PFSK-1 (cell line): ENCODE data around the gene RXFP3. TPM values are rescaled to one million over a fixed set of nuclear protein-coding genes. Genes with fewer than 3 reads are reported as not detected.

ENCODE experiments used
- FOXP2 ChIP-seq: optimal IDR thresholded peaks from 2 replicates; pipeline ENCODE3; 2011; ENCODE audit warnings: borderline replicate concordance, control low read depth, inconsistent platforms; ENCODE audit not compliant: insufficient read depth; ENCODE audit errors: extremely low read length, extremely low read depth
- POLR2AphosphoS5 ChIP-seq: IDR thresholded peaks from 2 replicates; pipeline ENCODE4 v1.6.1; 2012; ENCODE audit warnings: low read depth, mild to moderate bottlenecking, control low read depth, low read length, moderate library complexity
- SIN3A ChIP-seq: IDR thresholded peaks from 2 replicates; pipeline ENCODE4 v1.6.1; 2012; ENCODE audit warnings: mild to moderate bottlenecking, low read length, moderate library complexity, borderline replicate concordance; ENCODE audit not compliant: insufficient read depth
- TAF1 ChIP-seq: IDR thresholded peaks from 2 replicates; pipeline ENCODE4 v1.6.1; 2012; ENCODE audit warnings: low read length, control low read depth, borderline replicate concordance; ENCODE audit not compliant: insufficient read depth
- polyA plus RNA-seq: library from polyadenylated mRNA; unstranded; fragments of >200 nt; gene quantifications from one replicate; pipeline ENCODE4 v1.2.1, GENCODE V29; 2012; ENCODE audit warnings: low read depth, missing spikeins; ENCODE audit not compliant: insufficient read length
- TF ChIP-seq, protein P1 (sequence below), 2 experiments: IDR thresholded peaks; 2 replicates each; pipeline versions ENCODE4 v1.6.1 to v1.8.0; 2011 to 2012; ENCODE audit warnings: low read depth in 2 of 2, low read length in 2 of 2, control low read depth in 1 of 2, inconsistent platforms in 1 of 2, mild to moderate bottlenecking in 1 of 2, moderate library complexity in 1 of 2; ENCODE audit not compliant: insufficient read depth in 1 of 2

Gene RXFP3, protein sequence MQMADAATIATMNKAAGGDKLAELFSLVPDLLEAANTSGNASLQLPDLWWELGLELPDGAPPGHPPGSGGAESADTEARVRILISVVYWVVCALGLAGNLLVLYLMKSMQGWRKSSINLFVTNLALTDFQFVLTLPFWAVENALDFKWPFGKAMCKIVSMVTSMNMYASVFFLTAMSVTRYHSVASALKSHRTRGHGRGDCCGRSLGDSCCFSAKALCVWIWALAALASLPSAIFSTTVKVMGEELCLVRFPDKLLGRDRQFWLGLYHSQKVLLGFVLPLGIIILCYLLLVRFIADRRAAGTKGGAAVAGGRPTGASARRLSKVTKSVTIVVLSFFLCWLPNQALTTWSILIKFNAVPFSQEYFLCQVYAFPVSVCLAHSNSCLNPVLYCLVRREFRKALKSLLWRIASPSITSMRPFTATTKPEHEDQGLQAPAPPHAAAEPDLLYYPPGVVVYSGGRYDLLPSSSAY
- not detected for polyA plus RNA-seq

DNA sequence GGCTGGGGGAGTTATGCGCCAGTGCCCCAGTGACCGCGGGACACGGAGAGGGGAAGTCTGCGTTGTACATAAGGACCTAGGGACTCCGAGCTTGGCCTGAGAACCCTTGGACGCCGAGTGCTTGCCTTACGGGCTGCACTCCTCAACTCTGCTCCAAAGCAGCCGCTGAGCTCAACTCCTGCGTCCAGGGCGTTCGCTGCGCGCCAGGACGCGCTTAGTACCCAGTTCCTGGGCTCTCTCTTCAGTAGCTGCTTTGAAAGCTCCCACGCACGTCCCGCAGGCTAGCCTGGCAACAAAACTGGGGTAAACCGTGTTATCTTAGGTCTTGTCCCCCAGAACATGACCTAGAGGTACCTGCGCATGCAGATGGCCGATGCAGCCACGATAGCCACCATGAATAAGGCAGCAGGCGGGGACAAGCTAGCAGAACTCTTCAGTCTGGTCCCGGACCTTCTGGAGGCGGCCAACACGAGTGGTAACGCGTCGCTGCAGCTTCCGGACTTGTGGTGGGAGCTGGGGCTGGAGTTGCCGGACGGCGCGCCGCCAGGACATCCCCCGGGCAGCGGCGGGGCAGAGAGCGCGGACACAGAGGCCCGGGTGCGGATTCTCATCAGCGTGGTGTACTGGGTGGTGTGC, at the start of gene RXFP3:
Gene RXFP3, plus strand, starts transcription at position 6 of the 636 bp plus-strand sequence. Its CDS starts 355 bp downstream, at position 361.
- no peak for TF ChIP-seq POLR2AphosphoS5
- no peak for TF ChIP-seq TAF1
- TF ChIP-seq, protein P1, sequence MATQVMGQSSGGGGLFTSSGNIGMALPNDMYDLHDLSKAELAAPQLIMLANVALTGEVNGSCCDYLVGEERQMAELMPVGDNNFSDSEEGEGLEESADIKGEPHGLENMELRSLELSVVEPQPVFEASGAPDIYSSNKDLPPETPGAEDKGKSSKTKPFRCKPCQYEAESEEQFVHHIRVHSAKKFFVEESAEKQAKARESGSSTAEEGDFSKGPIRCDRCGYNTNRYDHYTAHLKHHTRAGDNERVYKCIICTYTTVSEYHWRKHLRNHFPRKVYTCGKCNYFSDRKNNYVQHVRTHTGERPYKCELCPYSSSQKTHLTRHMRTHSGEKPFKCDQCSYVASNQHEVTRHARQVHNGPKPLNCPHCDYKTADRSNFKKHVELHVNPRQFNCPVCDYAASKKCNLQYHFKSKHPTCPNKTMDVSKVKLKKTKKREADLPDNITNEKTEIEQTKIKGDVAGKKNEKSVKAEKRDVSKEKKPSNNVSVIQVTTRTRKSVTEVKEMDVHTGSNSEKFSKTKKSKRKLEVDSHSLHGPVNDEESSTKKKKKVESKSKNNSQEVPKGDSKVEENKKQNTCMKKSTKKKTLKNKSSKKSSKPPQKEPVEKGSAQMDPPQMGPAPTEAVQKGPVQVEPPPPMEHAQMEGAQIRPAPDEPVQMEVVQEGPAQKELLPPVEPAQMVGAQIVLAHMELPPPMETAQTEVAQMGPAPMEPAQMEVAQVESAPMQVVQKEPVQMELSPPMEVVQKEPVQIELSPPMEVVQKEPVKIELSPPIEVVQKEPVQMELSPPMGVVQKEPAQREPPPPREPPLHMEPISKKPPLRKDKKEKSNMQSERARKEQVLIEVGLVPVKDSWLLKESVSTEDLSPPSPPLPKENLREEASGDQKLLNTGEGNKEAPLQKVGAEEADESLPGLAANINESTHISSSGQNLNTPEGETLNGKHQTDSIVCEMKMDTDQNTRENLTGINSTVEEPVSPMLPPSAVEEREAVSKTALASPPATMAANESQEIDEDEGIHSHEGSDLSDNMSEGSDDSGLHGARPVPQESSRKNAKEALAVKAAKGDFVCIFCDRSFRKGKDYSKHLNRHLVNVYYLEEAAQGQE (IDR thresholded peaks at IDR 0.05; ENCODE audit: insufficient read depth in 1 of 2, low read depth in 2 of 2, low read length in 2 of 2): no peak
- TF ChIP-seq SIN3A: no peak
- no peak for TF ChIP-seq FOXP2

DNA sequence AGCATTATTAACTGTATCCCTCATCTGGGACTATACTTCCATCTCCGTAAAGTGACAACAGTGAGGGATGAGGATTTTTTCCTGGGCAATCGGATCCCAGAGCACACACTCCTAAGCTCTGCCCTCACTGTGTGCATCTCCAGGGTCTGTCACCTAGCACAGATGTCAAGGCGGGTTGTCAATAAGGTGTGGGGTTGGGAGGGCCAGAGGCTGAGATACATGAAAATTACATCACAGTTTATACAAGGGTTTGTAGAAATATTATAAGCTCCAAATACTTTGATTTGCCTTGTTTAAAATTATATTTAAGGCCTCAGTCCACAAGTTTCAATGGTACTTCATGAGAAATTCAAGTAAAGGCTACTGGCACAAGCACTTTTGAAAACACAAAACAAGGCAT, 48.9 kb upstream of the RXFP3 start:
- TF ChIP-seq, protein P1 (IDR thresholded peaks at IDR 0.05; ENCODE audit: insufficient read depth in 1 of 2, low read depth in 2 of 2, low read length in 2 of 2): no peak
- TF ChIP-seq FOXP2: no peak
- no peak for TF ChIP-seq SIN3A
- no peak for TF ChIP-seq TAF1
- TF ChIP-seq POLR2AphosphoS5: no peak

DNA sequence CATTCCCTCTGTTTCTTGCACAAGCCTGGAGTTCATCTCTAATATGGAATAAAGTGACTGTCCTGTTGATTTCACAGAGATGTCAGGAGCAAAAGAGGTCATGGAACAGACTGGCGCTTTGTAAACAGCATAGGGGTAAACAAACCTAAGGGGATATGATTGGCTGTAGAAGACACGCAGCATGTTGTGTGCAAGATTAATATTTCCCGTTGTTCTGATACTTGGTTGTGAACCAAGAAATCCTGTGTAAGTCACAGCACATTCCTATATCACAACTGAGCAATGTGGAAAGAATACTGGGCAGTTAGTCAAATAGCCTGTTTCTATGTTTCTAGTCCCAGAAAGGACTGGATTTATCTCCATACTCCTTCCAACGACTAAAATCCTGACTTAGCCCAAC, 47.6 kb upstream of the RXFP3 start:
- TF ChIP-seq FOXP2: no peak
- no peak for TF ChIP-seq TAF1
- TF ChIP-seq POLR2AphosphoS5: no peak
- no peak for TF ChIP-seq SIN3A
- TF ChIP-seq, protein P1 (IDR thresholded peaks at IDR 0.05; ENCODE audit: insufficient read depth in 1 of 2, low read depth in 2 of 2, low read length in 2 of 2): no peak

DNA sequence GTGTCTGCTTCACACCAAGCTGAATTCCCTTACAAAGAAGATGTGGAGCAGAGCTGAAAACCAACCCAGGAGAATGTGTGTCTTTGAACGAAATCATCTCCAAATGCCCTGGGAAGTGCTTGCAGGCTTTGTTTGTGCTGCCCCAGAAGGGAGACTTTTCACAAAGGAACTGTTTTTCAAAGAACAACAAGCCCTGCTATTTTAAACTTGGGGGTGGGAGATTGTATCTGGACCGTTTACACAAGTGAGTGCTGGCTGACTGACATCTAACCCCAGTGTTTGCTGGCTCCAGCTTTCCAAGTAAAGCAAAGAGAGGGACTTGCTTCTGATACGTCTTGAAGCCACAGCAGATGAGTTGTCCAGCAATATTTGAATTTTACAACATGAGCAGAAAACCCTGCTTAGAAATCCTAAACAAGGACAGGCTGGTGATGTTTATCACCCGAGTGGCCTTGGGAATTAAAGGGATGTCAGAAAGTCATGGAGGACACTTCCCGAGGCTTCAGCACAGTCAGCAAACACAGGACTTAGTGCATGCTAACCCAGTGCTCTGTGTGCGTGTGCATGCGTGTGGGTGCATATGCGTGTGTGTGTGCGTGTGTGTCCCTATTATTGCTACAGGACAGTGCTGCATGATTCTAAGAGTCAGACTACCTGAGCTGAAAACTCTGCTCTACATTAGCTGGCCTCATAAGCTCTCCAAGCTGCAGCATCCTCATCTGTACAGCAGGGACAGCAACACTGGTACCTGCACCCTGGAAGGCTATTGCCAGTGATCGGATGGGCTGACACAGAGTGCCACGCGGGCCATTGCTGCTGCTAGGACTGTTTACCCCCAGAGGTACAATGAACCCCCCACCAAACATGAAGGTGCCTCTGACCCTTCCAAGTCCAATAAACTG, 45.8 kb upstream of the RXFP3 start:
- no peak for TF ChIP-seq TAF1
- no peak for TF ChIP-seq POLR2AphosphoS5
- no peak for TF ChIP-seq SIN3A
- TF ChIP-seq FOXP2: no peak
- TF ChIP-seq, protein P1 (IDR thresholded peaks at IDR 0.05; ENCODE audit: insufficient read depth in 1 of 2, low read depth in 2 of 2, low read length in 2 of 2): no peak
